ENCODE results near the gene EIPR1. TPM values are rescaled to one million over a fixed set of nuclear protein-coding genes. Genes with fewer than 3 reads are reported as not detected.

EIPR1 gene
- total and polyA plus RNA-seq, 2 experiments from 2014 or later, result 17.4 to 46.3 TPM

GRCh38 chr2:3160751-3161330 lies 216.8 kb downstream of the EIPR1 start:
- no peaks in the 10 kb centered on the region for H4K20me1 ChIP-seq (replicated peaks; ENCODE audit: insufficient read depth)
- TF ChIP-seq ZNF114 (CRISPR knock-in tag; IDR thresholded peaks at IDR 0.05) (no peak), STAT1 (IDR thresholded peaks at IDR 0.05; ENCODE audit: unreplicated experiment) (no peak), ZNF462 (CRISPR knock-in tag; IDR thresholded peaks at IDR 0.05) (no peak), ZNF331 (CRISPR knock-in tag; IDR thresholded peaks at IDR 0.05; ENCODE audit: low read depth) (no peak), CTCF (conservative IDR thresholded peaks at IDR 0.05; ENCODE audit: low read depth in 2 of 2) (no peak), REST (IDR thresholded peaks at IDR 0.05; ENCODE audit: unreplicated experiment) (no peak), ETS1 (IDR thresholded peaks at IDR 0.05) (no peak), EZH2phosphoT487 (IDR thresholded peaks at IDR 0.05; ENCODE audit: unreplicated experiment) (no peak), EZH2 (IDR thresholded peaks at IDR 0.05; ENCODE audit: low read depth, unreplicated experiment) (no peak), POLR2AphosphoS5 (IDR thresholded peaks at IDR 0.05; ENCODE audit: low read depth) (no peak), JUNB (IDR thresholded peaks at IDR 0.05; ENCODE audit: unreplicated experiment) (no peak), NANOG (IDR thresholded peaks at IDR 0.05; ENCODE audit: borderline replicate concordance) (no peak), CREB1 (CRISPR knock-in tag; IDR thresholded peaks at IDR 0.05; ENCODE audit: low read depth) (no peak)
- H3K27me3 ChIP-seq (ENCODE audit: insufficient read depth), result no peaks in the 10 kb centered on the region
- peaks cover 39% of the 10 kb centered on the region for H3K9me3 Mint-ChIP-seq
- ATAC-seq, result no peak
- H3K9me2 ChIP-seq (ENCODE audit: insufficient read depth), result no peaks in the 10 kb centered on the region
- no peaks in the 10 kb centered on the region for H3F3A ChIP-seq (replicated peaks; ENCODE audit: low read depth)
- H3K36me3 Mint-ChIP-seq (ENCODE audit: low read depth), result peaks cover 29% of the 10 kb centered on the region; the same call in 2 of the 3 replicates
- no peaks in the 10 kb centered on the region for H3K36me3 ChIP-seq (ENCODE audit: insufficient read depth)
- no peak overlapping the region for H3K27ac Mint-ChIP-seq
- H2AFZ ChIP-seq, result no peak overlapping the region
- H3K27ac ChIP-seq (ENCODE audit: low read depth), result no peak overlapping the region
- H3K4me1 ChIP-seq (ENCODE audit: insufficient read depth), result no peaks in the 10 kb centered on the region
- H3K4me2 ChIP-seq, result no peak overlapping the region
- peaks cover 8% of the 10 kb centered on the region for H3K27me3 Mint-ChIP-seq (ENCODE audit: insufficient read depth, low read depth, poor library complexity)
- no peaks in the 10 kb centered on the region for H3K4me1 Mint-ChIP-seq
- H3K4me3 Mint-ChIP-seq, result no peak overlapping the region
- no peaks in the 10 kb centered on the region for H3K79me2 ChIP-seq (replicated peaks; ENCODE audit: insufficient read depth)
- DNase-seq (ENCODE audit: low spot score), result no peak
- H3K4me3 ChIP-seq, result no peak overlapping the region
